ENCODE measurements around the gene VWA3A. TPM values are rescaled to one million over a fixed set of nuclear protein-coding genes. Genes with fewer than 3 reads are reported as not detected.
A peak's percentile ranks its signal among the peaks of the same experiment; 100 is the strongest.

VWA3A gene
- total RNA-seq, 1 experiment from 2014 or later: not detected

GRCh38 chr16:22141767-22142166, 49.4 kb downstream of the VWA3A start:
- intact Hi-C loops (cut with micrococcal nuclease): no loop called here
- Histone ChIP-seq H4K20me1 (ENCODE audit: low read length) (no peaks in the 10 kb centered on the region), H3K4me2 (ENCODE audit: low read length) (no peak overlapping the region), H3K79me2 (ENCODE audit: low read length) (no peaks in the 10 kb centered on the region), H2AFZ (ENCODE audit: low read length) (no peak overlapping the region), H3K27ac (ENCODE audit: low read length) (no peak overlapping the region), H3F3A (ENCODE audit: low read length, unreplicated experiment) (no peaks in the 10 kb centered on the region), H3K9me3 (ENCODE audit: low read length) (no peaks in the 10 kb centered on the region), H3K9me2 (replicated peaks; ENCODE audit: low read length) (no peaks in the 10 kb centered on the region), H3K9ac (ENCODE audit: low read length) (no peak overlapping the region), H3K36me3 (ENCODE audit: low read depth, low read length) (no peaks in the 10 kb centered on the region), H3K27me3 (ENCODE audit: low read length) (0 out of 2 replicates have a peak, but pooled peaks cover 4% of the 10 kb centered on the region), H3K4me3 (ENCODE audit: low read length) (no peak overlapping the region), H3K4me1 (ENCODE audit: insufficient read depth, low read length) (no peaks in the 10 kb centered on the region)
- POLR2A ChIA-PET (ENCODE audit: unreplicated experiment): interaction anchor here (0.5 kb wide), 1 partner anchor 557 kb away, joined by 12 read pairs; no protein-coding TSS in a partner anchor
- BruUV-seq (replicated peaks): no TSS peak
- ATAC-seq (peak; percentile 57), DNase-seq (peak; percentile 30)
- CTCF ChIA-PET: no interaction called here
- TF ChIP-seq CTCF (conservative IDR thresholded peaks at IDR 0.05; ENCODE audit: low read depth, low read length): peak; percentile 60
- no peak for TF ChIP-seq EZH2phosphoT487 (IDR thresholded peaks at IDR 0.05; ENCODE audit: borderline replicate concordance, low read length)

- no peak overlapping the region for H3K4me2 ChIP-seq (ENCODE audit: low read length)
- BruUV-seq (replicated peaks): no TSS peak
- no peaks in the 10 kb centered on the region for H3K4me1 ChIP-seq (ENCODE audit: insufficient read depth, low read length)
- no peaks in the 10 kb centered on the region for H4K20me1 ChIP-seq (ENCODE audit: low read length)
- no peaks in the 10 kb centered on the region for H3K9me2 ChIP-seq (replicated peaks; ENCODE audit: low read length)
- ChIA-PET POLR2A (ENCODE audit: unreplicated experiment) (no interaction called here), CTCF (no interaction called here)
- no peak overlapping the region for H3K4me3 ChIP-seq (ENCODE audit: low read length)
- ATAC-seq: no peak
- no peak overlapping the region for H3K27ac ChIP-seq (ENCODE audit: low read length)
- no peaks in the 10 kb centered on the region for H3K27me3 ChIP-seq (ENCODE audit: low read length)
- H3K9me3 ChIP-seq (ENCODE audit: low read length): no peaks in the 10 kb centered on the region
- H3K9ac ChIP-seq (ENCODE audit: low read length): no peak overlapping the region
- no peak for DNase-seq
- H3F3A ChIP-seq (ENCODE audit: low read length, unreplicated experiment): no peaks in the 10 kb centered on the region
- H3K36me3 ChIP-seq (ENCODE audit: low read depth, low read length): no peaks in the 10 kb centered on the region
- TF ChIP-seq EZH2 (IDR thresholded peaks at IDR 0.05; ENCODE audit: low read length, unreplicated experiment) (no peak), CTCF (conservative IDR thresholded peaks at IDR 0.05; ENCODE audit: low read depth, low read length) (no peak), EZH2phosphoT487 (IDR thresholded peaks at IDR 0.05; ENCODE audit: borderline replicate concordance, low read length) (no peak)
- H2AFZ ChIP-seq (ENCODE audit: low read length): no peak overlapping the region
- intact Hi-C loops (cut with micrococcal nuclease): no loop called here
- no peaks in the 10 kb centered on the region for H3K79me2 ChIP-seq (ENCODE audit: low read length)
Measured at GRCh38 chr16:22144520-22144919, 52.2 kb downstream of the VWA3A start.

GRCh38 chr16:22147853-22148252, 55.5 kb downstream of the VWA3A start:
- intact Hi-C loops (cut with micrococcal nuclease): no loop called here
- Histone ChIP-seq H3K9ac (ENCODE audit: low read length) (no peak overlapping the region), H4K20me1 (ENCODE audit: low read length) (no peaks in the 10 kb centered on the region), H3K27me3 (ENCODE audit: low read length) (no peaks in the 10 kb centered on the region), H3K79me2 (ENCODE audit: low read length) (no peaks in the 10 kb centered on the region), H3K36me3 (ENCODE audit: low read depth, low read length) (no peaks in the 10 kb centered on the region), H3K4me3 (ENCODE audit: low read length) (no peak overlapping the region), H3K9me2 (replicated peaks; ENCODE audit: low read length) (no peaks in the 10 kb centered on the region), H3K4me1 (ENCODE audit: insufficient read depth, low read length) (no peaks in the 10 kb centered on the region), H3K4me2 (ENCODE audit: low read length) (no peak overlapping the region), H3K9me3 (ENCODE audit: low read length) (no peaks in the 10 kb centered on the region), H3F3A (ENCODE audit: low read length, unreplicated experiment) (no peaks in the 10 kb centered on the region), H3K27ac (ENCODE audit: low read length) (no peak overlapping the region), H2AFZ (ENCODE audit: low read length) (no peak overlapping the region)
- no TSS peak for BruUV-seq (replicated peaks)
- no peak for DNase-seq
- no peak for TF ChIP-seq EZH2 (IDR thresholded peaks at IDR 0.05; ENCODE audit: low read length, unreplicated experiment)
- no peak for ATAC-seq
- ChIA-PET POLR2A (ENCODE audit: unreplicated experiment) (no interaction called here), CTCF (no interaction called here)
